Fibroblast of pulmonary artery (primary cell): ENCODE data around the gene IL25.
"Not testable (repeated sequence)": the region's sequence is repeated elsewhere in the genome, so short reads cannot be mapped to it uniquely, and the experiment has no call there.

Source experiments
- DNase-seq: peaks from one replicate; pipeline ENCODE4 v3.0.0-alpha.2; 2010; ENCODE audit warnings: low read depth
- H3K4me3 ChIP-seq: replicated peaks from 2 replicates; pipeline ENCODE4 v1.5.1; 2011; ENCODE audit warnings: low read depth, mild to moderate bottlenecking, control low read depth, low read length, moderate library complexity
- CTCF ChIP-seq: IDR thresholded peaks from 2 replicates; pipeline ENCODE4 v1.5.1; 2011; ENCODE audit warnings: mild to moderate bottlenecking, control low read depth, low read length, inconsistent platforms; ENCODE audit errors: missing control alignments

The IL25 gene

GRCh38 chr14:23372509-23372908 lies at the start of gene IL25:
TSS of gene IL25 (plus strand) at chr14:23372809.
- no peak for DNase-seq
- no peak within 1 kb of the TSS for H3K4me3 ChIP-seq
- no peak for TF ChIP-seq CTCF

GRCh38 chr14:23323838-23324454 lies 48.7 kb upstream of the IL25 start:
- no peak for DNase-seq
- H3K4me3 ChIP-seq = no peak overlapping the region
- no peak for TF ChIP-seq CTCF

GRCh38 chr14:23324455-23324846 lies 48.2 kb upstream of the IL25 start:
- no peak for DNase-seq
- no peak overlapping the region for H3K4me3 ChIP-seq
- no peak for TF ChIP-seq CTCF

GRCh38 chr14:23324993-23325392 lies 47.6 kb upstream of the IL25 start:
- TF ChIP-seq CTCF = no peak
- no peak for DNase-seq
- H3K4me3 ChIP-seq = no peak overlapping the region

- not testable (repeated sequence) for H3K4me3 ChIP-seq, DNase-seq
These were observed 46.9 kb upstream of the IL25 start for GRCh38 chr14:23325746-23326145.

GRCh38 chr14:23326491-23327332 lies 45.9 kb upstream of the IL25 start:
- no peak overlapping the region for H3K4me3 ChIP-seq
- no peak for TF ChIP-seq CTCF
- no peak for DNase-seq

- no peak overlapping the region for H3K4me3 ChIP-seq
- TF ChIP-seq CTCF = peak; percentile 91
- DNase-seq = peak; percentile 86
These were observed 44.5 kb upstream of the IL25 start for GRCh38 chr14:23327947-23328744.
